Neural cell (in vitro differentiated cells): ENCODE measurements around the gene IL17B. TPM values are rescaled to one million over a fixed set of nuclear protein-coding genes. Genes with fewer than 3 reads are reported as not detected.

Experiments
- H2AFZ ChIP-seq: fragments of 200-600, 300-800 bp; sonication (generic), shearing (Covaris generic); 2 replicates; pipeline ENCODE4 v1.6.0; 2014; ENCODE audit warnings: low read depth, mild to moderate bottlenecking, antibody characterized with exemption, low read length, moderate library complexity
- H3F3A ChIP-seq: fragments of 200-600 bp; shearing (Covaris generic); 2 replicates; pipeline ENCODE4 v1.6.1; 2016; ENCODE audit warnings: mild to moderate bottlenecking, moderate library complexity, mixed read lengths, antibody characterized with exemption, low read length; ENCODE audit not compliant: insufficient read depth, poor library complexity, severe bottlenecking
- H3K27ac ChIP-seq: fragments of 200-600, 300-800 bp; sonication (generic), shearing (Covaris generic); 2 replicates; pipeline ENCODE4 v1.5.1; 2014; ENCODE audit warnings: mild to moderate bottlenecking, low read length, moderate library complexity
- H3K27me3 ChIP-seq: fragments of 300-800, 200-600 bp; sonication (generic), shearing (Covaris generic); 2 replicates; pipeline ENCODE4 v1.6.0; 2014; ENCODE audit warnings: mild to moderate bottlenecking, low read depth, low read length, moderate library complexity; ENCODE audit not compliant: insufficient read depth
- H3K36me3 ChIP-seq: fragments of 300-800, 200-600 bp; sonication (generic), shearing (Covaris generic); 2 replicates; pipeline ENCODE4 v1.5.1; 2014; ENCODE audit warnings: mild to moderate bottlenecking, antibody characterized with exemption, low read length, moderate library complexity; ENCODE audit not compliant: insufficient read depth
- H3K4me2 ChIP-seq: fragments of 300-800, 200-600 bp; sonication (generic), shearing (Covaris generic); 2 replicates; pipeline ENCODE4 v1.6.0; 2014; ENCODE audit warnings: mild to moderate bottlenecking, low read length
- H3K4me3 ChIP-seq: fragments of 300-800, 200-600 bp; sonication (generic), shearing (Covaris generic); 2 replicates; pipeline ENCODE4 v1.5.1; 2014; ENCODE audit warnings: mild to moderate bottlenecking, low read length, moderate library complexity
- H3K79me2 ChIP-seq: fragments of 200-600 bp; shearing (Covaris generic); replicated peaks from 2 replicates; pipeline ENCODE4 v1.6.0; 2014; ENCODE audit warnings: mild to moderate bottlenecking, low read length, moderate library complexity; ENCODE audit not compliant: insufficient read depth
- H3K9ac ChIP-seq: fragments of 300-800, 200-600 bp; sonication (generic), shearing (Covaris generic); 2 replicates; pipeline ENCODE4 v1.6.1; 2016; ENCODE audit warnings: mild to moderate bottlenecking, low read length, mixed read lengths
- H3K9me2 ChIP-seq: fragments of 200-600 bp; shearing (Covaris generic); 2 replicates; pipeline ENCODE4 v1.6.1; 2016; ENCODE audit warnings: mild to moderate bottlenecking, low read length, mixed read lengths; ENCODE audit not compliant: insufficient read depth
- H3K9me3 ChIP-seq: fragments of 200-600, 300-800 bp; sonication (generic), shearing (Covaris generic); 2 replicates; pipeline ENCODE4 v1.6.1; 2016; ENCODE audit warnings: mild to moderate bottlenecking, mixed run types, low read length, moderate library complexity, mixed read lengths
- H4K20me1 ChIP-seq: fragments of 200-600 bp; shearing (Covaris generic); 2 replicates; pipeline ENCODE4 v1.6.1; 2016; ENCODE audit warnings: mild to moderate bottlenecking, mixed run types; ENCODE audit not compliant: insufficient read depth
- EP300 ChIP-seq: fragments of 450-650 bp; conservative IDR thresholded peaks from 2 replicates; pipeline ENCODE4 v1.6.1; 2014; ENCODE audit warnings: antibody characterized with exemption, mild to moderate bottlenecking, moderate library complexity; ENCODE audit not compliant: poor library complexity, severe bottlenecking
- EZH2 ChIP-seq: fragments of 200-600, 300-800 bp; shearing (Covaris generic), sonication (generic); IDR thresholded peaks from 2 replicates; pipeline ENCODE4 v1.6.1; 2014; ENCODE audit warnings: antibody characterized with exemption, low read length, borderline replicate concordance, mild to moderate bottlenecking; ENCODE audit not compliant: insufficient read depth, poor library complexity, severe bottlenecking
- MXI1 ChIP-seq: fragments of 450-650 bp; conservative IDR thresholded peaks from 2 replicates; pipeline ENCODE4 v1.6.1; 2014; ENCODE audit warnings: antibody characterized with exemption, mild to moderate bottlenecking; ENCODE audit not compliant: poor library complexity, severe bottlenecking
- POLR2AphosphoS5 ChIP-seq: IDR thresholded peaks from 2 replicates; pipeline ENCODE4 v1.6.1; 2012
- RAD21 ChIP-seq: fragments of 450-650 bp; conservative IDR thresholded peaks from 2 replicates; pipeline ENCODE4 v1.6.1; 2014; ENCODE audit warnings: antibody characterized with exemption, mild to moderate bottlenecking, moderate library complexity
- SMC3 ChIP-seq: fragments of 450-650 bp; conservative IDR thresholded peaks from 2 replicates; pipeline ENCODE4 v1.6.1; 2014; ENCODE audit warnings: antibody characterized with exemption, mild to moderate bottlenecking, moderate library complexity; ENCODE audit not compliant: poor library complexity
- TAF1 ChIP-seq: IDR thresholded peaks from 2 replicates; pipeline ENCODE4 v1.6.1; 2012; ENCODE audit warnings: low read depth
- polyA plus RNA-seq: library from polyadenylated mRNA; depleted of rRNA; stranded (reverse); fragments of >200 nt; gene quantifications from 2 replicates; pipeline ENCODE4 v1.2.3, GENCODE V29; 2014
- TF ChIP-seq, protein P1 (sequence below): fragments of 450-650 bp; IDR thresholded peaks from 2 replicates; pipeline ENCODE4 v1.5.1; 2014; ENCODE audit warnings: antibody characterized with exemption, mild to moderate bottlenecking, moderate library complexity; ENCODE audit not compliant: poor library complexity, severe bottlenecking
- TF ChIP-seq, protein P2 (sequence below): IDR thresholded peaks from 2 replicates; pipeline ENCODE4 v1.6.1; 2012; ENCODE audit warnings: borderline replicate concordance

Gene IL17B
- polyA plus RNA-seq, 1 donor from 2014 or later: not detected

DNA sequence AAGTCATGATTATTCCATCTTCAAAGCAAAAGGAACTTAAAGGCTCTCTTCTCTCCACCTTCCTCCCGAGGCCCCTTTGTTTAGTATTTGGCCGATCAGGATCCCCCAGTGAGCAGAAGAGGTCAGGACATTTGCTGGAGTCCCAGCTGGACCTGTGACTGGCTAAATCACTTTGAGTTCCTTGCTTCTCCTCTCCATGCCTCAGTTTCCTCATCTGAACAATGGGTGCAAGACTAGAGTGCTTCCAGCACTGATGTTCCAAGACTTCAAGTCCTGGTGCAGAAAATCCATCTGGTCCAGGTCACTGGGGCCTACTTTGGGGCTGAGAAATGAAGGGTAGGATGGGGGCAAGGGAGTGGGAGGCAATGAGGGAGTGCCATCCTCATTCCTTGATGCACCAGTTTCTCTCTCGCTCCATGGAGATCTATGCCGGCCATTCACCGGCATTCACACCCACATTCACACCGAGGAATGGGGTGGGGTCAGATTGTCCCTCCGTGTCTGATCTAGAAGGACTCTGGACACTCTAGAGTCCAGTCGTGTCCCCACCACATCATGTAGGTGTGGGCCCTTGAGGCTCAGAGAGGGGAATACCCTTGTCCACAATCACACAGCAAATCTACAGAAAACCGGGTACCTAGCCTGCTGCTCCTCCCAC, 38.7 kb upstream of the IL17B start:
- Histone ChIP-seq H3K27me3 (no peaks in the 10 kb centered on the region), H4K20me1 (no peaks in the 10 kb centered on the region), H3F3A (no peaks in the 10 kb centered on the region), H3K9me2 (no peaks in the 10 kb centered on the region), H3K9me3 (no peaks in the 10 kb centered on the region), H3K36me3 (no peaks in the 10 kb centered on the region), H2AFZ (no peak overlapping the region), H3K79me2 (no peaks in the 10 kb centered on the region), H3K27ac (no peak overlapping the region), H3K9ac (no peak overlapping the region), H3K4me2 (no peak overlapping the region), H3K4me3 (no peak overlapping the region)
- TF ChIP-seq EP300 (no peak), RAD21 (no peak), TAF1 (no peak), POLR2AphosphoS5 (no peak), EZH2 (no peak), MXI1 (no peak), SMC3 (no peak)
- TF ChIP-seq, protein P1, sequence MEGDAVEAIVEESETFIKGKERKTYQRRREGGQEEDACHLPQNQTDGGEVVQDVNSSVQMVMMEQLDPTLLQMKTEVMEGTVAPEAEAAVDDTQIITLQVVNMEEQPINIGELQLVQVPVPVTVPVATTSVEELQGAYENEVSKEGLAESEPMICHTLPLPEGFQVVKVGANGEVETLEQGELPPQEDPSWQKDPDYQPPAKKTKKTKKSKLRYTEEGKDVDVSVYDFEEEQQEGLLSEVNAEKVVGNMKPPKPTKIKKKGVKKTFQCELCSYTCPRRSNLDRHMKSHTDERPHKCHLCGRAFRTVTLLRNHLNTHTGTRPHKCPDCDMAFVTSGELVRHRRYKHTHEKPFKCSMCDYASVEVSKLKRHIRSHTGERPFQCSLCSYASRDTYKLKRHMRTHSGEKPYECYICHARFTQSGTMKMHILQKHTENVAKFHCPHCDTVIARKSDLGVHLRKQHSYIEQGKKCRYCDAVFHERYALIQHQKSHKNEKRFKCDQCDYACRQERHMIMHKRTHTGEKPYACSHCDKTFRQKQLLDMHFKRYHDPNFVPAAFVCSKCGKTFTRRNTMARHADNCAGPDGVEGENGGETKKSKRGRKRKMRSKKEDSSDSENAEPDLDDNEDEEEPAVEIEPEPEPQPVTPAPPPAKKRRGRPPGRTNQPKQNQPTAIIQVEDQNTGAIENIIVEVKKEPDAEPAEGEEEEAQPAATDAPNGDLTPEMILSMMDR: no peak
- TF ChIP-seq, protein P2, sequence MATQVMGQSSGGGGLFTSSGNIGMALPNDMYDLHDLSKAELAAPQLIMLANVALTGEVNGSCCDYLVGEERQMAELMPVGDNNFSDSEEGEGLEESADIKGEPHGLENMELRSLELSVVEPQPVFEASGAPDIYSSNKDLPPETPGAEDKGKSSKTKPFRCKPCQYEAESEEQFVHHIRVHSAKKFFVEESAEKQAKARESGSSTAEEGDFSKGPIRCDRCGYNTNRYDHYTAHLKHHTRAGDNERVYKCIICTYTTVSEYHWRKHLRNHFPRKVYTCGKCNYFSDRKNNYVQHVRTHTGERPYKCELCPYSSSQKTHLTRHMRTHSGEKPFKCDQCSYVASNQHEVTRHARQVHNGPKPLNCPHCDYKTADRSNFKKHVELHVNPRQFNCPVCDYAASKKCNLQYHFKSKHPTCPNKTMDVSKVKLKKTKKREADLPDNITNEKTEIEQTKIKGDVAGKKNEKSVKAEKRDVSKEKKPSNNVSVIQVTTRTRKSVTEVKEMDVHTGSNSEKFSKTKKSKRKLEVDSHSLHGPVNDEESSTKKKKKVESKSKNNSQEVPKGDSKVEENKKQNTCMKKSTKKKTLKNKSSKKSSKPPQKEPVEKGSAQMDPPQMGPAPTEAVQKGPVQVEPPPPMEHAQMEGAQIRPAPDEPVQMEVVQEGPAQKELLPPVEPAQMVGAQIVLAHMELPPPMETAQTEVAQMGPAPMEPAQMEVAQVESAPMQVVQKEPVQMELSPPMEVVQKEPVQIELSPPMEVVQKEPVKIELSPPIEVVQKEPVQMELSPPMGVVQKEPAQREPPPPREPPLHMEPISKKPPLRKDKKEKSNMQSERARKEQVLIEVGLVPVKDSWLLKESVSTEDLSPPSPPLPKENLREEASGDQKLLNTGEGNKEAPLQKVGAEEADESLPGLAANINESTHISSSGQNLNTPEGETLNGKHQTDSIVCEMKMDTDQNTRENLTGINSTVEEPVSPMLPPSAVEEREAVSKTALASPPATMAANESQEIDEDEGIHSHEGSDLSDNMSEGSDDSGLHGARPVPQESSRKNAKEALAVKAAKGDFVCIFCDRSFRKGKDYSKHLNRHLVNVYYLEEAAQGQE: no peak

DNA sequence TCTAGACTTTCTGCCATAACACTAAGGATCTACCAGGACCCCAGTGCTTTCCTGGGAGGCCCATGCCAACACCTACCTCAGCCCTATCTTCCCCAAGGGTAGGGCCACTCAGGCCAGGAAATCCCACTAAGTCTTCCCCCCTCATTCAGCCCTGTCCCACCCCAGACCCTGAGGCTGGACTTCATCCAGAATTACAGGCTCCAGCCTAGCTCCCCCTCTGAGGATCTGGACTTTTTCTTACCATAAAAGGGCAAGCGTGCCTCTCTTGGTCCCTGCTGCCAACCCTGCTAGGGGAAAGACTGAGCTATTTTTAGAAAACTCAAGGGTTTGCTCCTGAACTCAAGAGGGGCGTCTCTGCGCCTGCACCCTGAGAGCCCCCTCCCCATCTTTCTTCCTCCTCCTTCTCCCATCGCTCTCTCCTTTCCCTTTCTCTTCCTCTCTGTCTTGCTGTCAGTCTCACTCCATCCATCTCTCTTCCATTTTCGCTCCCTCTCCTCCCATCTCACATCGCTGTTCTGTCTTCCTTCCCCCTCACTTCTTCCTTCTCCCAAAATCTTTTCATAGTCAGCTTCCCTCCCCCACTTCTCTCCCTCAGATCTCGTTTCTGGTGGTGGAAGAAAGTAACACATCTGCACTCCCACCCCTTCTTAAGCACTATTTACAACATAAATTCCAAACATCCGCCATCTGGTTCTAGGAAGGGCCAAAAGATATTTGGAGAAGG, 38.1 kb upstream of the IL17B start:
- H3K4me3 ChIP-seq: no peak overlapping the region
- no peak overlapping the region for H3K27ac ChIP-seq
- H2AFZ ChIP-seq: no peak overlapping the region
- H3F3A ChIP-seq: no peaks in the 10 kb centered on the region
- H3K36me3 ChIP-seq: no peaks in the 10 kb centered on the region
- no peak overlapping the region for H3K9ac ChIP-seq
- no peaks in the 10 kb centered on the region for H4K20me1 ChIP-seq
- no peaks in the 10 kb centered on the region for H3K9me3 ChIP-seq
- no peaks in the 10 kb centered on the region for H3K9me2 ChIP-seq
- TF ChIP-seq MXI1 (no peak), TAF1 (no peak), EP300 (no peak), RAD21 (no peak), SMC3 (no peak)
- no peaks in the 10 kb centered on the region for H3K27me3 ChIP-seq
- no peaks in the 10 kb centered on the region for H3K79me2 ChIP-seq
- no peak overlapping the region for H3K4me2 ChIP-seq
